K562 treated with DMSO at 1 percent for 4 hours (cell line): ENCODE measurements around the gene SNX8. TPM values are rescaled to one million over a fixed set of nuclear protein-coding genes. Genes with fewer than 3 reads are reported as not detected.

Experiments used
- total RNA-seq: library from RNA; unstranded; fragments of 300-600 nt; gene quantifications from 2 replicates; pipeline ENCODE4 v1.2.3, GENCODE V29; 2022; ENCODE audit not compliant: insufficient read depth

The SNX8 gene
- total RNA-seq = 17.9 and 26.2 TPM in 2 replicates

DNA sequence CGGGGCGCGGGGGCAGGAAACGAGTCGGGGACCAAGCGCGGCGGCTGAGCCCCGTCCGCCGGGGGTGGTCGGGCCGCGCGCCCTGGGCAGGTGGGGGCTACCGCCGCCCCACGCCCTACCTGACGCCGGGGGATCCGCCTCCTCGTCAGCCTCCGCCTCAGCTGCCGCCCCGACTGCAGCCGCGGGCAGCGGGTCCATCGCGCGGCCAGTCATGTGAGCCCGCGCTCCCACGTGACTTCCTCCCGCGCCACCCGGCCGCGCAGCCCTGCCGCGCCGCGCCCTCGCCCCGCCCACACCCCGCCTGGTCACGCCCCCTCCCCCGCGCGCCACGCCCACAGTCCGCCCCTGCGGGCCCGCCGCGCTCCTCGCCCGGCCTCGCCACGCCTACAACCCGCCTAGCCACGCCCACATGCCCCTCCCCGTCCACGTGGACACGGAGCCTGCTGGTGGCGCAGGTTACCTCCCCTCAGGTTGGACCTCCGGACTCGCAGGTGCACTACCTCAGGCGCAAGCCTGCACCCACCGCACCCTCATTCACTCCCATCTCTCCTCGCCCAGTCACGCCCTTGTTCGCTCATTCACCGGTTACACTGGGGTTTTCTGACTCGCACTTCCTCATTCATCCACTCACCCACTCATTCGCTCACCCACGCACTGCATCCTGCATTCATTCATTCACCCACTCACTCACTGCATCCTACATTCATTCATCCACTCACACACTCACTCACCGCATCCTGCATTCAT is at the start of gene SNX8:
SNX8 (minus strand) TSS at position 233 of the 747 bp plus-strand sequence; CDS start at position 213, 20 bp downstream.

DNA sequence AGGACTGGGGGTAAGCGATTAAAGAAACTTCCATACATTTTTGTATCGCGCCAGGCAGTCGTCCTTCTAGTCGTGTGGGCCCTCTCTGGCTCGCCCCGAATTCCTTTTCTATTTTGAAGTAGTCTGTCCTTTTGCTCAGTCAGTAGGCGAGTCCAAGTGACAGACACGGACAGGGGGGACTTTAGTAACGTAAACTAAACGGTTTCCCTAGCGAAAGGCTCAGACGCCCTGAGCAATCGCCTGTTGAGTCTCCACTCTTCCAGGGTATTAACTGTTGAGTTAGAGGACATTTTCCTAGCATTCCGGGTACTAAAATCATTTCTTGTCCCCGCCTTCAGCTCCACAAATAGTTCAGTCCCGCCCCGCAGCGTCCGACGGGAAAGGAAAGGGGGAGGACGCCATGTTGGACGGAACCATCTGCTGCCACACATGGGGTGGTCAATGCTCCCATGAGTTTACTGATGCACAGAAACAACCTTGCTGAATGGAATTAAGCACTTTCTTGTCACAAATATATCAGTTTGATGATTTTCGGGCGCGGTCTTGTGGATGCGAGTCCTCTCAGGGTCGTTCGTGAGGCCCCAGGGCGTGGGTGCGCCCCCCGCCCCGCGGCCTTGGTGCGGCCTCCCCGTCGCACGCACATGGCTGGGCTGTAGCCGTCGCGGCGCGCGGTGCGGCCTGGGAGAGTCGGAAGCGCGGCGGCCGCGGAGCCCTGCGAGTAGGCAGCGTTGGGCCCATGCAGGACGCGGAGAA is 40.1 kb upstream of the SNX8 start, which contains the start of gene EIF3B:
EIF3B (plus strand) TSS at position 642 of the 753 bp plus-strand sequence; CDS start at position 737, 95 bp downstream.

GRCh38 chr7:2241580-2242540 is 72.4 kb downstream of the SNX8 start, which contains the start of the genes MRM2 and NUDT1:
Gene MRM2 (minus strand): TSS chr7:2242205. CDS start chr7:2242169, 36 bp downstream.
Gene NUDT1 (plus strand): TSS chr7:2242226. CDS start chr7:2244575, 2,349 bp downstream.

DNA sequence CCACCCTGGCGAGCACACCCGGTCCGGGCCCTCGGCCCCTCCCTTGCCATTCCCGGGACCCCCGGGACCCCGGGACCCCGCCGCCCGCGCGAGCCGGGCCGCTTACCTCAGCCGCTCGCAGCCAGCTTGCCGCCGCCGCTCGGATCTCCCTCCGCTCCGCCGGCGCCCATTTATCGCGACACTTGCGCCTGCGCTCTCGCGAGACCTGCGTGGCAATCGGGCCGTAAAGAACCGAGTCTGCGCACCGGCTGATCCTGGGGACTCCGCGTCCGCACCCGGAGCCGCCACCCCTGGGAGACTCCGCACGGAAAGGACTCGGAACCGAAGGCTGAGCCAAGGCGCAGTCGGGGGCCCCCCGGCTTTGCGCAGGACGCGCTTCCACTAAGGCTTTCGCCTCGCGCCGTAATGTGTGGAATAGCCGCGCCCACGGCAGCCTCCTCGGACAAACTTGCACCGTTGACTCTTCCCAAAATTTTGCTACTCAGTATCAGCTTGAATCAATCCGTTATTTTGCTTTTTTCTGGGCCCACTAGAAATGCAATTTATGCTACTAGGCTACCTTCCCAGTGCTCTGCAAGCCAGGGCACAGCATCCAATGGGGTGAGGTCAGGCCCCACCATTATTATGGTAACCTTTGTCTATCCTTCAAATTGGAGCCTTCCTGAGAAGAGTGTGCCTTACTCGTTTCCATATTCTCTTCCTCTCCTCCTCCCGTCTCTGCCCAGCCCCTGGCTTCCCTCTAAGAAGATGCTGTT is 81.3 kb downstream of the SNX8 start, which contains the start of gene MAD1L1:
MAD1L1 (minus strand) TSS at position 180 of the 755 bp plus-strand sequence. CDS start 2,812 bp downstream, outside the sequence.

Other genes starting within 250 kb of the SNX8 start
- 75.5 and 95.4 TPM in 2 replicates for gene MAD1L1, start 81.5 kb downstream of the SNX8 start, total RNA-seq
- 35.8 and 37.1 TPM in 2 replicates for gene MRM2, start 72.2 kb downstream of the SNX8 start, total RNA-seq
- 45.8 and 50.6 TPM in 2 replicates for gene NUDT1, start 72.2 kb downstream of the SNX8 start, total RNA-seq
- gene EIF3B, start 40.4 kb upstream of the SNX8 start, total RNA-seq = 199 and 229 TPM in 2 replicates
- gene CHST12, start 89.2 kb upstream of the SNX8 start, total RNA-seq = 18.6 and 22.5 TPM in 2 replicates
- not detected in 2 replicates for gene GRIFIN, start 162.0 kb upstream of the SNX8 start, total RNA-seq
- 0.53 TPM in 1 of 2 replicates, not detected in the other for gene LFNG, start 205.3 kb upstream of the SNX8 start, total RNA-seq
- gene BRAT1, start 241.1 kb upstream of the SNX8 start, total RNA-seq = 37.4 and 41.3 TPM in 2 replicates
- gene IQCE, start 244.5 kb upstream of the SNX8 start, total RNA-seq = 5.6 and 6.5 TPM in 2 replicates